Activated naive CD8-positive, alpha-beta T cell treated with anti-CD3 and anti-CD28 coated beads, Interleukin-2, amount 50 U/mL, for 16 hours (primary cell): ENCODE results near the gene HLTF.

Experiments
- DNase-seq: peaks from one replicate; pipeline ENCODE4 v3.0.0-alpha.2; 2020; ENCODE audit warnings: low read depth, low spot score

HLTF gene

DNA sequence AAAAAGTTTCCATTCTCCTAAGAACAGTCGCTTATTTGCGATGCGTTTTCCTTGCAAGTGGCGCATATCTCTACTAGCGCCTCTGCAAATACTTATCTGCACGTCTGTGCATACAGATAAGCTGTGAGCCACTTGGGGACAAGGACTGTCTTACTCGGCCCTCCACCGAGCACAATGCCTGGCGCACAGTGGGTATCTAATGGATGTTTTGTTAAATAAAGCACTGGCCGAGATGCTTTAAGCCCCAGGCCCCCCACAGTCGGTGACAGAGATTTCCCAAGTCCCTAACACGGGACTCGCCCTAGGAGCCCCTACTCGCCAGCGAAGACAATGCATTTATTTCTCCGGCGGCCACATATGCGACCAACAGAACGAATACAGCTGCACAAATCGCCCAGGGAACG is 503 bp downstream of the HLTF start:
- DNase-seq: no peak

DNA sequence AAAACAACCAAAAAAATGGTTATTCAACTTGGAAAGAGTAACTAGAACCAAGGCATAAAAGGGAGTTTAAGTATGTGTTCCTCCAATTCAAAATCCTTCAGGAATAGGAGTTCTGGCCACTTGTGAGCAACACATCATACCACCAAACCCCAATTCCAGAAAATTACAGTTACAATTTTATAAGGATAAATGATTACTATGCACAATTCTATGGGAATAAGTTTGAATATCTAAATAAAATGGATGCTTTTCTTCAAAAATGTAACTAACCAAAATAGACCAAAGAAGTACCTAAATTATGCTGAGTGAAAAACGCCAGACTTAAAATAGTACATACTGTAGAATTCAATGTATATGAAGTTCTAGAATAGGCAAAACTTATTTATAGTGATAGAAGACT is 4.6 kb downstream of the HLTF start:
- no peak for DNase-seq

DNA sequence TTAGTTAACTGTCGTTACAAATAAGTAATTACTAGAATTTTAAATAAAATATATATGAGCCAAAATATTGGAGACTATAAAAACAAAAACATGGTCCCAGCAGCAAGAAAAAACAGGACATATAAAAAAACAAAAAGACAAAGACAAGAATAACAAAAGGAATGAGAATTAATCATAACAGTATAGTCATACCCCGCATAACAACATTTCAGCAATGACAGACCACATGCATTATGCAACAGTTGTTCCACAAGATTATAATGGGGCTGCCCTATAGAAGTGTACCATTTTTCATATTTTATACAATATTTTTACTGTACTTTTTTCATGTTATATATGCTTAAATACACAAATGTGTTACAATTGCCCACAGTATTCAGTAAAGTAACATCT is 5.6 kb downstream of the HLTF start:
- DNase-seq: no peak

DNA sequence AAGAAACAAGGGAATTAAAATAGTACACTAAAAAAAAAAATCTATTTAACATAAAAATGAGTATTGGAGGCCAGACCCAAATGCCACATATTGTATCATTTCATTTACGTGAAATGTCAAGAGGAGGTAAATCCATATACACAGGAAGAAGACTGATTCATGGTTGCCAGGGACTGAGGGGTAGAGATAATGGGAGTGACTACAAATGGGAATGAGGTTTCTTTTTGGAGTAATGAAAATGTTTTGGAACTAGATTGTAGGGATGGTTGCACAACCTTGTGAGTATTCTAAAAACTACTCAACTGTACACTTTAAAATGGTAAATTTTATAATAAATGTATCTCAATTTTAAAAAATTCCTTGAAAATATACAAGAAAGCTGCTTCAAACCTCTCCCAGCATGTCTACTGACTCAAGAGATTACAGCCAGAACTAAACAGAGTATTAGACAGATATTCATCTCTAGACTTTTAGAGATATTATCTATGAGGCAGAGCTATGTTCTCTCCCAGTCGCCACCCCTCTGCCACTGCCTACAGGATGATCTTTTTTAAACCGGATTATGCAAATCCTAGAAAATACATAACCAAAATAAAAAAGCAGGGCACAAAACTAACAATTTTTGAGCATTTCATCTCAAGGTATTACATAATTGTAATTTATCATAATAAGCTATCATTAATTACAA is 6.2 kb downstream of the HLTF start:
- no peak for DNase-seq

DNA sequence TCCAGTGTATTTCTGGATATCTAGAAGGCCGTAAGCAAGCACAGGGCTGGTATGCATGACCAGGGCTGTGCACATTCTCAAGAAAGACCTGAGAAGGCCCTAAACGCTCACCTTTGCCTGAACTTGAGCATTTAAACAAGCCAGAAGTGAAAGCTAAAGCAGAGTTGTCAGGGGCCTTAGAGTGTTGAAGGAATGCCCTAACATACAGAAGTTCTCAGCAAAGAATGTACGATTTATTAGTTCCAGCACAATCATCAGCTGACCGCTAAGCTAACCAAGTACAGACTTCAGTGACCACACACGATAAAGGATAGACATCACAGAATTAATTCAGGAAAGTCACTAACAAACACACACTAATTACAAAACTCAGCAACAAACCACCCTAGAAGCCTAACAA is 8.7 kb downstream of the HLTF start:
- no peak for DNase-seq

DNA sequence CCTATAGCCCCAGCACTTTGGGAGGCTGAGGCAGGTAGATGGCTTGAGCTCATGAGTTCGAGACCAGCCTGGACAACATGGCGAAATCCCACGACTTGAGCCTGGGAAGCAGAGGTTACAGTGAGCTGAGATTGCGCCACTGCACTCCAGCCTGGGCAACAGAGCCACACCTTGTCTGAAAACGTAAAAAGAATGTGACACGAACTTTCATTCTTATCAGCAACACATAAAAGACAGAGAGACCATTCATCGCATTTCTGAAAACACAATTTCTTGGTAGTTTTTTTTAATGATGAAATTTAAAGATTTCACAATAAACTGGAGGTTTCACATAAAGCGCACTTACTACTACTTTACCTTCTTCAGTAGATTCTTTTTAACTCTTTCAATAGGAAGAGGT is 18.4 kb downstream of the HLTF start:
- no peak for DNase-seq

DNA sequence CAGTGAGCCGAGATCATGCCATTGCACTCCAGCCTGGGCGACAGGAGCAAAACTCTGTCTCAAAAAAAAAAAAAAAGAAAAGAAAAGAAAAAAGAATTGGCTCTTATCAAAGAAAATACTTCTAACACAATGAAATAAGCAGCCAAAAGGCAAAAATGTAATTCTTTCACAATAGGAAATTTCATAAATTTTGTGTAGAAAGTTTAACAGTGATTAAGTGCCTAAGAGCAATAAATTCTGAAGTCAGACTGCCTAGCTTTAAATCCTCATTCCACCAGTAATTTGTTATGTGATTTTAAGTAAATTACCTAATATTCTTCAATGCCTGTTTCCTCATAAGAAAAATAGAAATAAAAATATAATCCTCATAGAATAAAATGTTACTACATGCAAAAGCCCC is 24.6 kb downstream of the HLTF start:
- DNase-seq: no peak

DNA sequence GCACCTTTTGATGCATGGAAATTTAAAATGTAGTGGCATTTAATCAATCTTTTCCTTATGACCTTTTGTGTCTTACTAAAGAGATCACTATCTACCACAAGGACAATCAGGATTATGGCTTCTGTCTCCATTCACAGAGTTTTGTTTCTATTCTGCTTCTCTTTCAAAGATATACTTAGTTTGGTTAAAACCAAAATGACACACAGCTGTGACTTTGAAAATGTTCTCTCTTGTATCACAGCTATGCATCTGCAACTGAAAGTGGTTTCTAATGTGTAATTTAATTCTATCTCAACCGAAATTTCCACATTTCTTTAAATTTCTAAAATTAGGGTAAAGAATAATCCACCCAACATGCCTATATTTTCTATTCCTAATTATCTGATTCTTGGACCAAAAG is 27.7 kb downstream of the HLTF start:
- no peak for DNase-seq

DNA sequence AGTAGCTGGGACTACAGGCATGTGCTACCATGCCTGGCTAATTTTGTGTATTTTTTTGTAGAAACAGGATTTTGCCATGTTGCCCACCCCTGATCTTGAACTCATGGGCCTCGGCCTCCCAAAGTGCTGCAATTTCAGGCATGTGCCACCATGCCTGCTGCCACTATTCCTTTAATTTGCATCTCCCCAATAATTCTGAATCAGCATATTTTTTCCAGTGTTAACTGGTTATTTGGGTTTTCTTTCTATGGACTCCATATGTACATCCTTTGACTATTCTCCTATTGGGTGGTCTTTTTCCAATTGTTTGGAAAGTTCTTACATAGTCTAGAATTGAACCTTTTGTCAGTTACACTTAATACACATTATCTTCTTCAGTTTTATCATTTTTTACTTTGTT is 28.1 kb downstream of the HLTF start:
- DNase-seq: no peak

DNA sequence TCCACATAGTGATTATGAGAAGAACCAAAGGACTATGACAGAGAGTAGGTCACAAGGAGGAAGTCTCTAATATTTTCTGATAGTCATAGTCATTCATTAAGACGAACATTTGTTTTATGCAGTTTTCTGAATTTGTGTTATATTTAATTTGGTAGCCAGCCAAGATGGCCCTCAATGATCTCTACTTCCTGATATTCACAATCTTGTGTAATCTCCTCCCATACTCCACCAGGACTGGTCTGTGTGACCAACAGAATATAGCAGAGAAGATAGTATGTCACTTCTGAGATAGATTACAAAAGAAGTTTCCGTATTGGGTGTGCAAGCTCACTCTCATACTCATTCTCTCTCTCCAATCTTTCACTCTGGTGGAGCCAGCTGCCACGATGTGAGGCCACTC is 30.8 kb downstream of the HLTF start:
- DNase-seq: no peak

DNA sequence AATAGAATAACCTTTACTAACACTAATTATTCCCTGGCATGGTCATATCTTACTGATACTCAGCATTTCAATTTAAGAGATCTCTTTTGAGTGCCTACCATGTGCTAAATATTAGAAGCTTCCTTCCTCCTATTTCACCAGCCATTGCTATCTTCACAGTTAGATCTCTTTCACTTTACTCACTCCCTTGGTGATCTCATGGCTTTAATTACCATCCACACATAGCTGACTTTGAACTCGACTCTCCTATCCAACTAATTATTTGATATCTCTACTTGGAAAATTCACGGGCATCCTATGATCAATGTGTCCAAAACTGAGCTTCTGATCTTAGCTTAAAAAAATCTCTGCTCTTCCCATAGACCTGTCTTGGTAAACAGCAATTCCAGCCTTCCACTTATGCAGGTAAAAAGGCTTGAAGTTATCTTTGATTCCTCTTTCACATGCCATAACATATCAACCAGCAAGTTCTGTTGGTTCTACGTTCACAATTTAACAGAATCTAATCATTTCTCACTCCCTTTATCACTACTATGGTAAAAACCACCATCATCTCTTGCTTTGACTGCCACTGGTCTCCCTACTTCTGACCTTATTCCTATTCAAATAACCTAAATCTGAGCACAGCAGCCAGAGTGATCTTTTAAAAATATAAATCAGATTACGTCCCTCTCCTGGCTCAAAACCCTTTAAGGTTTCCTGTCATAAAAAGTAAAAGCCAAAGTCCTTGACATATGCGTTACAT is 41.8 kb downstream of the HLTF start:
- DNase-seq: no peak

DNA sequence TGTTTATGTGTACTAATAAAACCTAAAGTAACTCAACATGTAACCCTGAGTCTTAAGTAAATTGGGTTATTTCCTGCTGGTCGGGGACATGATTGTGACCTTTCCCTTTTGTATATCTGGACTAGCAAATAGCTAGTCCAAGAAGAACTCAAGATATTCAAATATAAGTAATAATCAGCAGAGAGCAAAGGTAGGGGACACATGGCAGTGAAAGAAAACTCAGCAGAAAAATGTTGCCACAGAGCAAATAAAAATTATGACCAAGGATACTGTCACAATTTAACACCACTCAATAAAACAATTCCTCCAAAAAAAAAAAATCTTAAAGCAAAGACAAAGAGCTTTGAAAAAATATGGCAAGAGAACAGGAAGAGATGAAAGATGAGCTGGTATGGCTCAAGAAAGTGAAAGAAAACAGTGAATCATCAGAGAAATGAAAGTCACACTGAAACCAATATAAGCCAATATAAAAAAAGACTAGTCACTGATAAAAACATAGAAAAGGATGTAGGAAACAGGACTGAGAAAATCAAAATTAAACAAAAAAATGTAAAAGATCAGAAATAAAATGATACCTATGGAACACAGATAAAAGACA is 43.4 kb downstream of the HLTF start:
- DNase-seq: no peak

DNA sequence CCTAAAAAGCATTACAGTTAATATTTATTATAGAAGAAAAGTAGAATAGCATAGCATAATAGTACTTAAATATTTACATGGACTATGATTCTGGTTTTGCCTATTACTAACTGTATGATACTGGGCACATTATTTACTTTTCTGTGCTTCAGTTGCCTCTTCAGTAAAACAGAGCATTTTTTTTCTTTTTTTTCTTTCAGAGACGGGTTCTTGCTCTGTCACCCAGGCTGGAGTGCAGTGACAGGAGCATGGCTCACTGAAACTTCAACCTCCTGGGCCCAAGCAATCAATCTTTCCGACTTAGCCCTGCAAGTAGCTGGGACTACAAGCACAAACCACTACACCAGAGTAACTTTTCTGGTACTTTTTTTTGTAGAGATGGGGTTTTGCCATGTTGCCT is 48.0 kb downstream of the HLTF start:
- DNase-seq: no peak

DNA sequence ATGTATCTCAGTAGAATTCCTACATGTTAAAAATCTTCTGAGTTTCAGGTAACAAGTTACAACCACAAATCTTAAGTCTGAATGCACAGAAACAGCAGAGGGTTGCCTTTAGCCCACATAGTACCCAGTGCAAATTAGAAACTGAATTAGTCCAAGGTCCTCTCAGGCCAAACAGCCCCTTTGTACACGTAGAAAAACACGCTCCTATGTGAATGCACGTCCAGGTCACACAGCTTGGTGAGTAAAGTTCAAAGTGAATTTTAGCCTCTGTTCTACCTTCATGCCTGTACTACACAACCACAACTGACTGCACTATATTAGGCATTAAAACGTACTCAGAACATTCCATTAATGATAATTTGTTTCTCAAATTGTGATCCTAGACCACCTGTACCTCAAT is 48.6 kb downstream of the HLTF start:
- no peak for DNase-seq

DNA sequence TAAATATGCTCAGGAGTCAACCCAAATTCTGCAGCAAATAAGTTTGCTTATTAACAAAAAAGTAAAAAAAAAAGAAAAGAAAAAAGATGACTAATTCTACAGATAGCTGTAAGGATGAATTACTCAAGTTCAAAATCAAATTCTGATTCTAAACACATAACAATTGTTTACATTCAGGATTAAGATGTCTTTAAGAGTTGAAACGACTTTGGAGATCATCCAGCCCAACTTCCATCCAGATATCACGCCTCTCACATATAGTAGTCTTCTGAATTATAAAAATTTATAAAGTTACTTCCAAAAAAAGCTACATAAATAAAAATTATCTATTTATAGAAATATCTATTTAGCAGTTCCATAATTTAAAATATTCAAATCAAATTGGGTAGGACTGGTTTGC is 55.2 kb downstream of the HLTF start:
- no peak for DNase-seq

DNA sequence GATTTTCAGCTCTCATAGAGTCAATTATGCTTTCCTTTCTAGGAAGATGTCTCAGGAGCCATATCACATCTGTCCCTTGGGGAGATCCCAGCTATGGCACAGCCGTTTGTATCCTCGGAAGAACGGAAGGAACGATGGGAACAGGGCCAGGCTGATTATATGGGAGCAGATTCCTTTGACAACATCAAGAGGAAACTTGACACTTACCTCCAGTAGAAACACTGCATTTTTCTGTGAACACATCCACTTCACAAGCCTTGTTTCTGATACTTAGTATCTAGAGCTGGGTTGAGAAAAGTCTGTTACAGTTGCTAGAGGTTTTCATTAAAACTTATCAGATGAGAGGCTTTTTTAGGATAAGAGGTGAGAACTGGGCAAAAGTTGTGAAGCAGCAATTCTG is 59.6 kb downstream of the HLTF start:
- no peak for DNase-seq

DNA sequence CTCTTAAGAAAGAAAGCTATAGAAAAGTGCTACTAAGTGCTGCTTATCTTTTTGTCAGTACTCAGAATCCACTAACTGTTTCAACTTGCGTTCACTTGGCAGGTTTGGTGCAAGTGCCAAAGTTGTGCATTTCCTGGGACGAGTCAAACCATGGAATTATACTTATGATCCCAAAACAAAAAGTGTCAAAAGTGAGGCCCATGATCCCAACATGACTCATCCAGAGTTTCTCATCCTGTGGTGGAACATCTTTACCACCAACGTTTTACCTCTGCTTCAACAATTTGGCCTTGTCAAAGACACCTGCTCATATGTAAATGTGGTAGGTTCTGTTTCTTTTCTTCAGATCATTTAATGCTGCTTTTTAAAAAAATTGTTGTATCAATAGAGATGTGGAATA is 62.4 kb downstream of the HLTF start:
- DNase-seq: no peak

DNA sequence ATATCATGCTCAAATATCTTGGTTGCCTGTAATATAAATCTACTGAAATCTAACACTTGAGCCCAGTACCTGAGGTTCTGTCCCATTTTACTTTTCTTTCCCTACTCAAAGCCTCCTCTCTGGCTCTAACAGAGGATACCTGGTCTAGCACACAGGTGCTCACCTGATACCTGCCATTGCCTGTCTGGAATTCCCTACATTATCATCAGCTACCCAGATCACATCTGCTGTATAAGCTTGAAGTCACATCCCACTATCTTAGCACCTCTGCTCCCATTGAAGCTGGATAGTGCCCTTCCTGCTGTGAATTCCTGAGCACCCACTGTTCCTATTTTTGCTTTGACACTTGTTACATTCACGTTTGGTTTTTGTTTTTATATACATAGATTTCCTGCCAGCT is 64.5 kb downstream of the HLTF start:
- no peak for DNase-seq

DNA sequence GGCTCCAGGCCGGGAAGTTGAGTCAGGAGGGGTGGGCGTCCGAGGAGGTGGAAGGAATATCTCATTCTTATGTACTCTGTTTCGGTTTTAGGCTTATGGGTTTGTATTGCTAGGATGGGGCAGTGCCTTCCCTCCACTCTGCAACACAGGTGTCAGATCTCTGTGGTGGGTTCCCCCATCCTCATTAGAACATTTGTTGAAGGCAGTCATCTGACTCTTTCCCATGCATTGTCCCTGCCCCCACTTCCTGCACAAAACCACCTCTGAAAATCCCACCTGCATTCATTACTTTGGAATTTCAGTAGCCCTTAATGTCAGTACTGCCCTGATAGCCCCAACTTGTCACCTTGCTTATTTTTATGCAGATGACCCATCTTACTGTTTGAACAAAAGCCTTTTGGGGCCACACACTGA is 65.5 kb downstream of the HLTF start:
- DNase-seq: no peak

DNA sequence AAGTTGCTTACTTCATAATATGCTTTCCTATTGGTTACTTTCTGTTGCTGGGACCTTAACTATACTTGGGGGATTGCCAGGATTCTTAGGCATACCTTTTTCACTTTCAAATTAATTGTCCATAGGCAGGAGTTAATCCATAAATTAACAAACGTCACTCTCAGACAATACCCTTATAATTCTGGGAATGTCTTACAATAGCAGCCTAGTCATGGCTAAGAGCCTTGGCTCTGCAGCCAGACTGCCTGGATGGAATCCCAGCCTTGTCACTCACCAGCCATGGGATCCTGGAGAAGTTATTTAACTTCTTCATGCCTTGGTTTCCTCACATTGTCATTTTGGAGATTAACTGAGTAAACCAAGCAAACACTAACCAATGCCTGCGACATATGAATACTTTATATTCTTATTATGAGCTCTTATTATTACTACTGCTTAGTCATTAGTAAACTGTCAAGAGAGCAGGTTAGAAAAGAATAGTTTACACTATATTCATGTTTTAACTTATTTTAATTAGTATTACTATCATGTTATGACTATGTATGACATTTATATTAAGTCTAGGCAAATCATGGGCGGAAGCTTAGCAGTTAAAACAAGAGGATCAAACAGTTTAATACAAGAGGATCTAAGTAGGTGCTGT is 66.0 kb downstream of the HLTF start:
- no peak for DNase-seq

DNA sequence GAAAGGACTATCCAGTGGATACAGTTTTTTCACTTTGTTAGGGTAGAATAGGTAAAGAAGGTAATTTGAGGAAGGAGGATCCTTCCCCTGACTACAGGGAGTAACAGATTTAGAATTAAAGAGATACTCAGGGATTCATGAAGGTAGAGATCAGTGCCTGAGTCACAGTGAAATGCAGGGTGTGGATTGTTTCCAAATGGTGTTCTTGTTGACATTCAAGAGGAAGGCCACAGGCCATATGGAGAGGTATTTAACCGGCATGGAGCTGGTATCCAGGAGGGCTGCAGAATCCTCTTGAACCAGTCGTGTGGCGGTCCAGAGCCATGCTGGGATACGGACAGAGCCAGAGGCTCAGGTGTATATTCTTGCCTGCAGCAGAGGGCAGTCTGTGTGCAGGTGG is 66.8 kb downstream of the HLTF start:
- no peak for DNase-seq

DNA sequence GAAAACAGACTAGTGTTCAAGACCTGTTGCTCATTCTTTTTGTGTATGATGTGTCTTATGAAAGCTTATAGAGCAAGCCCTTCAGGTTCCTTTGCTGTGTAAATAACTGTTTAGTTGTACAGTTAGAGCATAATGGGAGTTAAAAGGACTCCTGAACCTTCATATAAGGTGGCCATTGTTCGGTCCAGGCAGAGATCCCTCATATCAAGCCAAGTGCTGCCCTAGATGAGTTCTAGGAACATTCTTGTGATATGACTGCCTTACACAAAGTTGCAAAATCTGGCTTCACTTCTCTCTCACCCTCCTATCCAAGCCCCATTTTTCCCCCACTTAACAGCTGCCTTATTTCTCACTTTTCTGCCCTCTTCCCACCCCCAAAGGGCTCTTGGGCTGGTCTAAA is 68.1 kb downstream of the HLTF start:
- no peak for DNase-seq
